GM21447 (cell line): ENCODE results near the gene MPO.

ENCODE experiments used
- ATAC-seq: cut with Tn5 transposase; IDR thresholded peaks from one replicate; pipeline ENCODE4 v1.9.1; 2021; ENCODE audit not compliant: unreplicated experiment

MPO gene

DNA sequence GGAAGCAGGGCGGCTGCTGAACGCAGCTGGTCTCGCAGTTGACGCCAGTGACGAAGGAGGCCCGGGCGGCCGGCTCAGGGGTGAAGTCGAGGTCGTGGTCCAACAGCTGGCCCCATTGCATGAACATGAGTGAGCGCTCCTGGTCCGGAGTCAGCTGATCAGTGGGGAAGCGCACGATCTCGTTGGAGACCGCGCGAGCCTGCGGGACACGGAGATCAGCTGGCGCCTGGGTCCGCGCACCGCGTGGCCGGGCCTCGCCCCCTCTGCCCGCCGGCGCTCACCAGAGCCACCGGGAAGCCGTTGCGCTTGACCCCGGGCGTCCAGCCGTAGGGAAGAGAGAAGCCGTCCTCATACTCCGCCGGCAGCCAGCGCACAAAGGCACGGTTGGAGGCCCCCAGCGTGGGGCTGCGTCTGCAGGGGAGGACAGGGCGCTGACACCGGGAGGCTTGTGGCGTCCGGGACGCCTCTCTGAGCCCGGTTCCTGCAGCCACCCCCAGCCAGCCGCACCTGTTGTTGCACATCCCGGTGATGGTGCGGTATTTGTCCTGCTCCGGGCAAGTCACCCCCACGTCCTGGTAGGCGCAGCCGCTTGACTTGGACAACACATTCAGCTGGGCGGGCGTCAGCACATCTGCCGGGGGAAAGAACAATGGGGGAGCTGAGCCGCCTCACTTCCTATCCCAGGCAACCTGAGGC, 1.6 kb downstream of the MPO start:
- ATAC-seq: no peak

DNA sequence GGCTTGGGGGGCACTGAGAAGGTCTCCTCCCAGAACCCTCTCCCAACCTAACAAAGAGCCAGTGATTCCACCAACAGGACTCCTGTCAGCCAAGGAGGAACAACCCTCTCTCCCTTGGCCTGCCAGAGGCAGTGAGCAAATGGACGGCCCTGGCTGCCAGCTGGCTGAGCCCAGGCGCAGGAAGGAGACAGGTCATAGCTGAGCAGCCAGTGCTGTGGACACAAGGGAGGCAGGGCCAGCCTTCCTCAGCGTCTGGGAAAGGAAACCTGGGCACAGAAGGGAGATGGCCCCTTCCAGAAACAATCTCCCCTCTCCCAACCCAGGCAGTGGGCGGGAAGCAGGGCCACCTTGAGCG, 2.1 kb downstream of the MPO start:
- ATAC-seq: no peak

DNA sequence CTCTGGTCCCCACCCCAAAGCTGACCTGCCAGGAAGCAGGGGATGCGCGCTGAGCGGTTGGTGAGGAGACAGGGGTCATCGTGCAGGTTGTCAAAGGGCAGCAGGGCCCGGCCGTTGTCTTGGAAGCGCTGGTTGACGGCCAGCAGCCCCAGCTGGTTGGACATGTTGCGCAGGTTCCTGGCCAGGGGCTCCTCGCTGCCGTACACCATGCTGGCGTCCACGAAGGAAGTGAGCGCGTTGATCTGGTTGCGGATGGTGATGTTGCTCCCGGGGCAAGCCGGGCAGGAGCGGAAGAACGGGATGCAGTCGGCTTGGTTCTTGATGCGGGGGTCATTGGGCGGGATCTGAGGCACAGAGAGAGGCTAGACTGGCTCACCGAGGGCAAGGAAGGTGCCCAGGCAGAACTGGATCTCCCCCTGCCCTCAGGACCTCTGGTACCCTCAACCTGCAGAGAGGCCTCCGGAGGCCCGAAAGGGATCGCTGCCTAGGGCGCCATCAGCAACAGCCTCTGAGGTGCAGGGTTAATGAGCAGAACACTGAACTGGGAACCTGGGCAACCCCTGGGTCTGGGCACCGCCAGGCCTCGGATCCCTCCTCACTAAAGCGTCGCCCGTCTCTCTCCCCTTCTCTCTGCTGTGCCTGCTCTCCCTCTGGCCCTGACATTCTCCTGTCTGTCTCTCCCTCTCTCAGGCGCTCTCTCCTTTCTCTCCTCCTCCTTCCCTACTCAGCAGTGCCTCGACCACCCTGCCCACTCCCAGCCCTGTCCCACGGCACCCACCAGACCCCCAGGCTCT, 2.7 kb downstream of the MPO start:
- ATAC-seq: no peak

DNA sequence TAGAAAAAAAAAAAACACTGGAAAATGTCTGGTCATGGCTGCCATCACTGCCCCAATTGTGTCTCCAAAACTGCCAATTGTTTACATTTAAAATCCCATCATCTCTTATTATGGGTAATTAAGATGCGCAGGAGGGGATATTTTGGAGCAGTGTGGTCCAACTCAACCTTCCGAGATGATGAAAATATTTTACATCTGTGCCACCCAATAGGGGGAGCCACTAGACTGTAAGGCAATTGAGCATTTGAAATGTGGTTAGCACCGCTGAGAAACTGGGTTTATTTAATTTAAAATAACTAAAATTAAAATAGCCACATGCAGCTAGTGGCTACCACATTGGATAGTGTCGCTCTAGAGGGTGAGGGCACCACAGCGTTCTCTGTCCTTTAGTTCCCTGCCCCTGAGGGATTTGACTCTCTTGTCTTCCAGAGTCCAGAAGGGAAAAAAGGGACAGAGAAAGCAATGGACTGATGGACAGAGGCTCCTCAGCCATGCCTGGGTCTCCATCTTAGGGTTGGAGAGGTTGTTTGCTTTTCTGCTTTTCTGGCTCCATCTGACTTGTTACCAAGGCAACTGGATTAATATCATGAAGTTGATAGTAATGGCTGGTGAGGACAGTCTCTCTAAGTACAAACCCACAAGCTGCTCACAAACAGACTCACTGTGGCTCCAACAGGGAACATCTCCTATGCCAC, 3.5 kb downstream of the MPO start:
- ATAC-seq: no peak

DNA sequence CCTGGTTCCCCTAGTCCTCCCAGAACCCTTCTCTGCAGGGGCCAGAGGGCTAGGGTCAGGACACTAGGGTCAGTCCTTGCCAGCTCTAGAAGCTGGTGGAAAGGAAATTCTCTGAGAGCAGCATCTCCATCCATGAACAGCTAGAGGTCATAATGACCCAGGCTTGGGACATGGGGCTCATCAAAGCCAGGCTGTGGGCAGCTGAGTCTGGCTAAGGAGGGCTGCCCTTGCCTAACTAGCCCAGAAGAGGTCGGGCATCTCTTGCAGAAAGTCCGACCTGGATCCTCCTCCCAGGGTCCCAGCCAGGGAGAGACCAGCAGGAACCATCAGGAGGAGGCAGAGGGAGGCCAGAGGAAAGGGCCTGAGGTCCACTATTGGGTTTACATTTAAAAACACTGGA, 4.3 kb downstream of the MPO start:
- ATAC-seq: no peak

DNA sequence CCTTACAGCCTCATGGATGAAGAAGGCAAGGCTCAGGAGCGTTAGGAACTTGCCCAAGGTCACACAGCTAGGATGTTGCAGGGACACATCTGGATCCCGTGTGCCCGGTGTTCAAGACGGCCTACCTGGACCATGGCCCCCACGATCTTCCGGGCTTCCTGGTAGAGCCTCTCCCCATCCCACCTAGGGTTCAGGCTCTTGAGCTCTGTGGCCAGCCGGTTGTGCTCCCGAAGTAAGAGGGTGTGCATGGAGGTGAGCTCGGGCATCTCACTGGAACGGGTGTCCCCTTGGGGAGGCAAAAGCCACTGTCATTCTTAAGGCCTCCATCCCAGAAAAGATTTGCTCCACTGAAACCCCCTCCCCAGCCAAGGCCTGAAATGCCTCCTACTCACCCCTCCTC, 5.3 kb downstream of the MPO start:
- ATAC-seq: no peak

DNA sequence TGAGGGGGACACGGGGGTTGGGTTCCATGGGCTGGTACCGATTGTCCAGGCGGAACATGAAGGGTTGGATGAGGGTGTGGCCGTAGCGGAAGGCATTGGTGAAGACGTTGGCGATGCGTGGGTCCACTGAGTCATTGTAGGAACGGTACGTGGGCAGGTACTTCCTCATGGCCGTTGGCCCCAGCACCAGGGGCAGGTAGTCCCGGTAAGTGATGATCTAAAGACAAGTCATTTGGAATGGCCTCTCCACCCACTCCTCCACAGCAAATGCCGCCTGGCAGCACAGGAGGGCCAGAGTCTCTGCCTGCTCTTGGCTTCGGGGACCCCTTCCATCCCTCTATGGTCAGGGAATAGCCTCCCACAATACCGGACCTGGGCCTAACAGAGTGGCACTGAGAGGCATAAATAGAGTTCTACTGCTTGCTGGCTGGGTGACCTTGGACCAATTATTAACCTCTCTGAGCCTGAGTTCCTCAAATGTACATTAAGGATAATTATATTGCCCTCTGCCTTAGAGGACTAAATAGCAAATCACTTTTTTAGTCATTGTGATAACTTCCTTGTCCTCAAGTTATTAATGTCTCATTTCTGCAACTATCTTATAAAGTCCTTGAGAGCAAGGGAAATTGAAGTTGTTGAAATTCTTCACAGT, 7.2 kb downstream of the MPO start:
- ATAC-seq: no peak

DNA sequence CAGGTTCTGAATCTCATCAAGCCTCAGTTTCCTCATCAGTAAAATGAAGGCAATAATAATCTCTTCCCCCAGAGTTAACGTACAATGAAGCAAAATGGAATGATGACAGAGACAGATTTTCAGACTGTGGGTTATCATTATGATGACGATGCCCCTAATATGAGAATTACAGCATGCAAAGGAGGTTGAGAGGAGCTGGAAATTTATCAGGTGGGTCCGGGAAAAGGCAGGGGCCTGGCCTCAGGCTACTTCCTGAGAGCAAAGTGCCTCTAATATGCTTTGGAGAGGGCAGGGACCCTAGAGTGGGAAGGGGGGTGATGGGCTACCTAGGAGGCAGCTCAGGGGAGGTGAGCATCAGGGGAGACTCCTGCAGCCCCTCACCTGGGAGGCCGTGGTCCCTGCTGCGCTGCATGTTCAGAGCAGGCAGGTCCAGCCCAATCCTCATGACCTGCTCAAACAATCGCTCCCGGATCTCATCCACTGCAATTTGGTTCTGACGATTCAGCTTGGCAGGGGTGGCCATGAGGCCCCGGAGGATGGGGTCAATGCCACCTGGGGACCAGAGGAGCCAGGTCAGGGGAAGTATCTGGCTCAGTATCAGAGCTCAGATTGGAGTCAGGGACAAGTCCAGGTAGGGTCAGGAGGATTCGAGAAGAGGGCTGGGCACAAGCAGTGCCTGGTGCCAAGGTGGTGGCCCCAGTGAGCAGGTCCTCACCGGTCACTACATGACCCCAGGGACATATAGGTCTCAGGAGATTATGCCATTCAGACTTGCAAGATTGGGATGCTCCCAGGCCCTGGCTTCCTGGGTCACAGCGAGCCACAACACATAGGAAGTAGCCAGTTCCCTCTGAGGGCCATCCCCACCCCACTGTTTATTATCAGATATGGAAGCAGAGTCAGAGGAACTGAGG, 8.1 kb downstream of the MPO start:
- no peak for ATAC-seq

DNA sequence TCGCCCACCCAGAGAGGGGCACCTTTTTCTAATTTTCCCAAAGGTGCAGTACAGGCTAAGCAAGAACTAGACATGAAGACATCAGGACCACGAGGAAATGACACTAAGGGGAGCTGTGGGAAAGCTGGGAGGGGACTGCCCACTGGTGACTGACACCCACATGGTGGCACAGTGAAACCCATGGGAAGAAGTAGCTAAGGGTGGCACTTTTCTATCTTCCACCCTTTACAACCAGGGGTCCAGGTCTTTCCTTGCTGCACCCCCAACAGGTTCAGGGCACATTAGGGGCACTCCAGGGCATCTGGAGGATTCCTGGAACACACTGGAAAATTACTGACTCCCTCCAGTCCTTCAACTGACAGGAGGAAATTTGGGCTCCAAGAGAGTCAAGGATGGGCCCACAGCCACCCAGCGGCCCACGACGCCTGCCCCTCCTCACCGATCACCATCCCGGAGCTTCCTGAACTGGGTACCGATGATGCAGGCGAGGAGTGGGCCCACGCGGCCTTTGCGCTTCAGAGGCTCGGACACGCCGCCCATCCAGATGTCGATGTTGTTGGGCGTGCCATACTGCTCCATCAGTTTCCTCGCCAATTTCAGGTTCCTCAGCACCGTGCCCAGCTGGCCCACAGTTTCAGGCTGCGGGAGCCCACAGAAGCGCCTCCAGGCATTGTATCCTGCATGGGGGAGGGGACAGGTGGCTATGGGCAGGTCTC, 9.4 kb downstream of the MPO start:
- ATAC-seq: no peak

DNA sequence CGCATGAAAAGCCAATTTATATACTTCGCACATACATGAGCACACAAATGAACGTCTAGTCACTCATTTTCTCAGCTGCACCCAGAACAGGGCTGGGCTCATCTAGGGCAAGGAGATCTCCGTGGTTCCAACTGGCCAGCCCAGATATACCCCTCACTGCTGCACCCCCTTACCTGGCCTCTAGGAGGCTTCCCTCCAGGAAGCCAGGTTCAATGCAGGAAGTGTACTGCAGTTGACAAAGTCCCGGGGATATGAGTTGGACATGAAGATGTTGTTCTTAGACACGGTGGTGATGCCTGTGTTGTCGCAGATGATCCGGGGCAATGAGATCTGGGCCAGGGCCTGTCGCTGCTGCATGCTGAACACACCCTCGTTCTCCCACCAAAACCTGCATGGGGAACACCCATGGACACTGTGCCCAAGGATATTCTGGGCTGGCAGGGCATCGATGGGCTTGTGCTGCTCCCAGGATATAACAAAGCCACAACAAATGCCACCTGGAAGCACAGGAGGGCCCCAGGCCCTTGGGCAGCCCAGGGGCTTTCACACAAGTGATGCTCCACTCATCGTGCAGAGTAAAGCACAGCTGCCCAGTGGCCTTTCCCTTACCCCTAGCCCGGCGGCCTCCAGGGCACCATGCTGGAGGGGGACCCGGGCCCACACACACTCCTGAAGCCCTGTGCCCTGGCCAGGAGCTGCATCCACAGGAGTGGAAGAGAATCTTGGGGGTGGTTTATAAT, 10.1 kb downstream of the MPO start:
- no peak for ATAC-seq

DNA sequence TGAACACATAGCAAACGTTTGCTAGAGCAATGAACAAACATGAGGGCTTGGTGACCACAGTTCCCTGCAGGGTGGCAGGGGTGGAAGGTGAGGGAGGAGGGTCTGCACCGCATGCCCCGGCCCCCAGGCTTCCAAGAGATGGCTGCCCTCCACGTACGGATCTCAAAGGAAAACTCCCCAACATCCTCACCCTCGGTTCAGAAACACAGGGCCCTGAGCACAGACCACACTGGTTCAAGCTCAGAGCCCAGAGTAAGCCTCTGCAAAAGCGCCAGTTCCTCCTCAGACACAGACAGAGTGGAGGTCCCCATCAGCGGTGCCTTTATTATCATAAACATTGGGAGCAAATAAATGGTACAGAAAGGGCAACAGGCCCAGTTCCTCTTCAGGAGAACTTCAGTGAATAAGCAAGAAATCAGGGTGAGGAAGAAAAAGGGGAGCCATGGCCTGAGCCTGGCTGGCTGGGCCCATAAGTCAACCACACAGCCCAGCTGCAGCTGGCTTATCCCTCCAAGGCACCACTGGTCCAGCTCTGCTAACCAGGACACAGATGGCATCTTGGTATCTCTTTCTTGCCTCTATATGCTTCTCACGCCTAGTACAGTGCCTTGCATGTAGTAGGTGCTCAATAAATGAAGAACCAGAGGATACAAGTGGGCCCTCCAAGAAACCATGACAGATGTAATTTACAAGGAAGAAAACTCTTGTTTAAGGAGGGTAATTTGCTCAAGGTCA, 11.0 kb downstream of the MPO start:
- no peak for ATAC-seq

DNA sequence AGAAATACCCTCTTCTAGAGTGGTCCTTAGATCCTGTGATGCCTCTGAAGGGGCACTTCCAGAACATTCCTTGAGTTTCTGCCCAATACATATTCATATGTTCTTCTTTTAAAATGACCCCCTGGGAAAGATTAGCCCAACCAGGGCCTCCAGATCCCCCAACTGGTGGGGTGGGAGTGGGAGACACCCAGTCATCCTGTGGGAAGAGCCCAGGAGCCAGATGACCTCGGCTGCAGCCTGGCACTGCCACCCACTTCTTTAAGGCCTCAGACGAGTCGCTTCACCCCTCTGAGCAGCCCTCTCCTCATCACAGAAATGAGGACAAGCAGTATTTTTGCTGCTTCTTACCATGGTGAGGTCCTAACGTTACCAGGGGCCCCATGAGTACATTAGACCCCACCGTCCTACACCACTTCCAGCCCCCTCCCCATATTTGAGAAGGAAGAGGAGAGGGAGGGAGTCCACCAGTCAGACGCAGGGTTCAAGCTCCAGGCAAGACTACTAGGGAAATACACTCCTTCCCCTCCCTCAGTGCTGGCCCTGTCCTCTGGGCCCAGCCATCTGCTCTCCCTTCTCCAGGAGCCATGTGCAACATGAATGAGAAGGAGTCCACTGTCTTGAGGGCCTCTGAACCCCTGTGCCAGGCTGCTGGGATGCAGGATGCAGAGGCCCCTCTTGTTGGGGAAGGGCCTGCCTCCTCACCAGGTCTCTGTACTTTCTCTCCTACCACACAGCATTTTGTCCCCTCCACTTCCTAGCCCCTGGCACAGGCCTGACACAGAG, 11.8 kb downstream of the MPO start:
- no peak for ATAC-seq

DNA sequence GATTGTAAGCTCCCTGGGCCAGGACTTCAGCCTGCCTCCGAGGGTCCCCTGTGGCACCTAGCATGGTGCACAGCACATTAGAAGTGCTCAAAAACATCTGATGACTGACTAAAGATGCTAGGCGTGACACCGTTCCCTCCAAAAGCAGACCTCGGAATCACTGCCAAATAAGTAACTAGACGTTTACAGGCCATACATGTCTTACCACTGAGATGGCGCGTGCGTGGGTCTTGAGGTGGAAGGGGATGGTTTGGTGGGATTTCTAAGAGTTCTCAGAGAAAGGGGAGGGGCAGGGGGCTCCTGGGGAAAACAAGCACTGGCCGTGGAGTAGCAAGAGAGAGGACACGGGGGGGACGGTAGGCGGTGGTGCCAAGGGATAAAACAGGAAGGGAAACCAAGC, 12.4 kb downstream of the MPO start:
- no peak for ATAC-seq

DNA sequence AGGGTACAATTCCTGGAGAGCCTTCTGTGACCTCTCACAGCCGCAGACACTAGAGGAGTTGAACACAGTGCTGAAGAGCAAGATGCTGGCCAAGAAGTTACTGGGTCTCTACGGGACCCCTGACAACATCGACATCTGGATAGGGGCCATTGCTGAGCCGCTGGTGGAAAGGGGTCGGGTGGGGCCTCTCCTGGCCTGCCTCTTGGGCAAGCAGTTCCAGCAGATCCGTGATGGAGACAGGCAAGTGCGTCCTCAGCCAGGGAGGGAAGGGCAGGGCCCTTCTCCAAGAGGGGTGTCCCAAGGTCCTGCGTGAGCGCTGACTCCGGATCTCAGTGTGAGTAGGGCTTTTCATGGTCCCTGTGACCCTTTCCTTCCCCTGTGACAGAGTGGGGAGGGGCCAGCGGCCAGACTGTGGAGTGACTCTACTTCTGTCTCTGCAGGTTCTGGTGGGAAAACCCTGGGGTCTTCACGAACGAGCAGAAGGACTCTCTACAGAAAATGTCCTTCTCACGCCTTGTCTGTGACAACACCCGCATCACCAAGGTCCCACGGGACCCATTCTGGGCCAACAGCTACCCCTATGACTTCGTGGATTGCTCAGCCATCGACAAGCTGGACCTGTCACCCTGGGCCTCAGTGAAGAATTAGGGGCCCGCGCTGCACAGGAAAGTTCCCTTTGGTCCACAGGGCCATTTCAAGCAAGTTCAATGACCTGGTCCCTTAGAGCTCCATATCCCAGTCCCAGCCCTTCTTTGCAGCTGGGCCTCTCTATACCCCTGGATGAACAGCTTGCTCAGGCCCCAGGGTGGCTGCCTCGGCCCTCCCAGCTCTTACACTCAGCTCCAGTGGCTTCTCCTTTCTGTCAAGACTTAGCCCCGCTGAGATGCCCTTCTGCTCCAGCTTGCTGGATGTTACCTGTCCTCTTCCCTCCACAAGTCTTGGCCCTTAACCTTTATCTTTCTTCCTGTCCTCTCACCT, 13.1 kb downstream of the MPO start:
- ATAC-seq: no peak

DNA sequence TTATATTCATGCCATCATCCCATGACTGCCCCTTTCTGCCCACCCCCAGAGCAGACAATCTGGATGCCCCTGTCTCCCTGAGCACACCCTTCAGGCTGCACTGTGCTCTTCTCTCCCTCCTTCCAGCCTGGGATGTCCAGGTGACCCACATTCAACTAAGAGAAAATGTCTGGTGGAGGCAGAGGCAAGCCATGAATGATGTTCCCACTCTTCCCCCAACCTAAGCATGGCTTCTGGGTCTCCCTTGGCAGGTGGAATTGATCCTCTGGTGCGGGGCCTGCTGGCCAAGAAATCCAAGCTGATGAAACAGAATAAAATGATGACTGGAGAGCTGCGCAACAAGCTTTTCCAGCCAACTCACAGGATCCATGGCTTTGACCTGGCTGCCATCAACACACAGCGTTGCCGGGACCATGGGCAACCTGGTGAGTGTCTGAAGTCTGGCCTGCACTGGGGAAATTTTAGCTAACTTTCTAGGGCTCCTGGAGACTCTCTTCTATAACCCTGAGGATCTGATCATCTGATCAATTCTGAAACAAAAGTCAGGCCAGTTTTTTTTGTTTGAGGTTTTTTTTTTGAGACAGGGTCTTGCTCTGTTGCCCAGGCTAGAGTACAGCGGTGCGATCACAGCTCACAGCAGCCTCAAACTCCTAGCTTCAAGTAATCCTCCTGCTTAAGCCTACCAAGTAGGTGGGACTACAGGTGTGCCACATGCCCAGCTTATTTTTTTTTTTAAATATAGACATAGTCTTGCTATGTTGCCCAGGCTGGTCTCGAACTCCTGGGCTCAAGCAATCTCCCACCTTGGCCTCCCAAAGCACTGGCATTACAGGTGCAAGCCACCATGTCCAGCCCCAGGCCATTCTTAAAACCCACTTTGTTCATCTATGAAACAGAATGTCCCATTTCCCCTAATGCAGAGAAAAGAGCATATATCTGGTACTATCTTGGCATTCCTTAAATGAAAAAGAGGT, 14.5 kb downstream of the MPO start:
- ATAC-seq: no peak

DNA sequence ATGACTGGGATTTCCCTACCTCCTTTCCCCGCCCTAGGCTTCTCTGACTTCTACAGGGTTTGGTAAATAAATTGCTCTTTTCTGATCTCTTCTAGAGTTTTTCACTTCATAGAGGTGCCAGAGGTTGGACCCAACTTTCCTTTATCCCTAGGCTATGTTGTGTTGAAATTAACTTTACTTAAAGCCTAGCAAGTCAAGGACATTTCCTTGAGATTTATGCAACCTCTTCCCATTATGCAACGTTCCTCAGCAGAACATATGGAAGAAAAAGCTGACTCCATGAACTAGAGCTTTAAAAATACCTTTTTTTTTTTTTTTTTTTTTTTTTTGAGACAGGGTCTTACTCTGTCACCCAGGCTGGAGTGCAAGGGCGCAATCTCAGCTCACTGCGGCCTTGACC, 15.5 kb downstream of the MPO start:
- ATAC-seq: no peak
